ACC112 (cell line): ENCODE data around the gene TTC27.

Source experiments
- H2AFZ ChIP-seq: fragments of 200-600 bp; sonication (generic); one replicate; pipeline ENCODE4 v1.6.0; 2017; ENCODE audit warnings: antibody characterized with exemption, low read length; ENCODE audit not compliant: unreplicated experiment
- H3K27ac ChIP-seq: fragments of 200-600 bp; sonication (generic); 2 replicates; pipeline ENCODE4 v1.5.1; 2014; ENCODE audit warnings: low read depth, mild to moderate bottlenecking, antibody characterized with exemption, low read length, moderate library complexity
- H3K27me3 ChIP-seq: fragments of 200-600 bp; sonication (generic); 2 replicates; pipeline ENCODE4 v1.6.1; 2014; ENCODE audit warnings: mild to moderate bottlenecking, antibody characterized with exemption, low read length, moderate library complexity, mixed read lengths; ENCODE audit not compliant: insufficient read depth
- H3K36me3 ChIP-seq: fragments of 200-600 bp; sonication (generic); 2 replicates; pipeline ENCODE4 v1.6.1; 2016; ENCODE audit warnings: mild to moderate bottlenecking, antibody characterized with exemption, low read length, moderate library complexity, mixed read lengths; ENCODE audit not compliant: insufficient read depth
- H3K4me1 ChIP-seq: fragments of 200-600 bp; sonication (generic); one replicate; pipeline ENCODE4 v1.6.1; 2016; ENCODE audit warnings: low read length, mixed read lengths; ENCODE audit not compliant: insufficient read depth, unreplicated experiment, control insufficient read depth
- H3K4me3 ChIP-seq: fragments of 200-600 bp; sonication (generic); 2 replicates; pipeline ENCODE4 v1.5.1; 2014; ENCODE audit warnings: mild to moderate bottlenecking, low read depth, low read length
- H3K79me2 ChIP-seq: fragments of 200-600 bp; sonication (generic); one replicate; pipeline ENCODE4 v1.6.0; 2016; ENCODE audit warnings: low read length; ENCODE audit not compliant: control insufficient read depth, unreplicated experiment, insufficient read depth

TTC27 gene

DNA sequence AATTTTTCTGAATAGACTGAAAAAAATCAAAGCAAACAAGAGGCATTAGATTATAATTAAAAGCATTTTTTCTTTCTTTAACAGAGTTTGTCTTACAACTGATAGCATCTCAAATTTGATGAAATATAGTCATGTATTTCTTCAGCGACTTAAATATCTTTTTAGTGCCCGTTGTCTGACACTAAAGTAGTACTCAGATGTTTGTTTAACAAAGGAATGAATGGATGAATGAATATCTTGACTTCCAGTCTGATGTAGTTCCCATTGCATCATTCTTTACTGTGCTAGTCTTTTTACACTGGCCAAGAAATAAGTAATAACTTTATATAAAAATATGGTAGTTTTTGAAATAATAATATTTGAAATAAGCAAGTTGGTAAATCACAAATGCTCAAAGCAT lies 111.1 kb downstream of the TTC27 start:
- Histone ChIP-seq H3K79me2 (no peaks in the 10 kb centered on the region), H2AFZ (no peak overlapping the region), H3K4me1 (no peaks in the 10 kb centered on the region), H3K27ac (no peak overlapping the region), H3K36me3 (no peaks in the 10 kb centered on the region; the same call in 1 of the 2 replicates), H3K27me3 (no peaks in the 10 kb centered on the region), H3K4me3 (no peak overlapping the region)

DNA sequence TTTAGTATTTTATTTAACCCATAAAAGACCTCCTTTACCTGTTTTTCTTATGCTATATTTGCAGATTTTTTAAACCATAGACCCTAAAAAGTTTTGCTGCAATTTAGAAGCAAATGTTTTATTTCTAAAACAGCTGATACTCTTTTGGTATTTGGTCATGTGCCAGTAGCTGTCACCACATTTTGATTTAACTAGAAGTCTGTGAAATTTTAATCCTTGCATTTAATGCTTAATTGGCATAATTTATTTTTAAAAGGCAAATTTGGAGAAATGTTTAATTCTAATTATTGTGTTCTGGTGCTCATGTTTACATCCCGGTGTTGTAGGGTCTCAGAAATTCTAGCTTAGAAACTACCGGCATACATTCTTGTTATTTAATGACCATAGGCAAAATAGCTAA lies 111.8 kb downstream of the TTC27 start:
- Histone ChIP-seq H2AFZ (no peak overlapping the region), H3K36me3 (no peaks in the 10 kb centered on the region; the same call in 1 of the 2 replicates), H3K27ac (no peak overlapping the region), H3K4me1 (no peaks in the 10 kb centered on the region), H3K27me3 (no peaks in the 10 kb centered on the region), H3K79me2 (no peaks in the 10 kb centered on the region), H3K4me3 (no peak overlapping the region)

DNA sequence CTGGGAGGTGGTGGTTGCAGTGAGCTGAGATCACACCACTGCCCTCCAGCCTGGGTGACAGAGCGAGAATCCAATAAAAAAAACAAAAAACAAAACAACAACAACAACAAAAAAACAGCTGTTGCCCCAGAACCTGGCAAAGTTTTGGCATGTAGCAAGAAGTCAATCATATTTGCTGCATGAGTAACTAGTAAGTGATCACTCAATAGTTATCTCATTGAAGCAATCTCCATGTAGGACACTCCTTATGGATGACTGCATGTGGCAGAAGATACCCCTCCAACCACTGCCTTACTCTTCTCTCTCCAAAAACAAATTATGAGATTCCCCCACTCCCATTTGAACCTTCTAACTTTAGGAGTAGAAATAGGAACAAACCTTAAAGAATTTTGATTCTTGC lies 113.7 kb downstream of the TTC27 start:
- H2AFZ ChIP-seq: no peak overlapping the region

DNA sequence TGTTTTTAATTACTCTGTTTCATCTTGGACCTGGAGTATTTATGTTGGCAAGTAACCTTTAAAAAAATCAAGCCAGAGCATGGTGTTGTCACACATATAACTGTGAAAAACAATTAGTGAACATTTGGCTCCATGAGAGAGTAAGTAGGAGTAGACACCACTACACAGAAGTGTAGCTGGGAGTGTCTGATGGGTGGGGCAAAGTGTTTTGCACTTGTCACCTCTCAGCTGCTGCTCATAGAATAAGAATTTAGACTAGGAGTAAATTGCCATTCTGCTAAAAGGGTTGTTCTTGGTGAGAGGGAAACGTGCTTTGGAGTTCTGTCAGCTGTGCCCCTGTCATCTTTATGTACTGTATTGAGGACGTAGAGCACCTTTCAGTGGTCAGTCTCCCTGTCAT lies 114.5 kb downstream of the TTC27 start:
- Histone ChIP-seq H2AFZ (no peak overlapping the region), H3K27me3 (no peaks in the 10 kb centered on the region), H3K36me3 (no peaks in the 10 kb centered on the region; the same call in 1 of the 2 replicates)

More for the DNA sequence above, 113.7 kb downstream of the TTC27 start:
- Histone ChIP-seq H3K4me3 (no peak overlapping the region), H3K79me2 (no peaks in the 10 kb centered on the region), H3K4me1 (no peaks in the 10 kb centered on the region), H3K27me3 (no peaks in the 10 kb centered on the region), H3K27ac (no peak overlapping the region), H3K36me3 (no peaks in the 10 kb centered on the region; the same call in 1 of the 2 replicates)

DNA sequence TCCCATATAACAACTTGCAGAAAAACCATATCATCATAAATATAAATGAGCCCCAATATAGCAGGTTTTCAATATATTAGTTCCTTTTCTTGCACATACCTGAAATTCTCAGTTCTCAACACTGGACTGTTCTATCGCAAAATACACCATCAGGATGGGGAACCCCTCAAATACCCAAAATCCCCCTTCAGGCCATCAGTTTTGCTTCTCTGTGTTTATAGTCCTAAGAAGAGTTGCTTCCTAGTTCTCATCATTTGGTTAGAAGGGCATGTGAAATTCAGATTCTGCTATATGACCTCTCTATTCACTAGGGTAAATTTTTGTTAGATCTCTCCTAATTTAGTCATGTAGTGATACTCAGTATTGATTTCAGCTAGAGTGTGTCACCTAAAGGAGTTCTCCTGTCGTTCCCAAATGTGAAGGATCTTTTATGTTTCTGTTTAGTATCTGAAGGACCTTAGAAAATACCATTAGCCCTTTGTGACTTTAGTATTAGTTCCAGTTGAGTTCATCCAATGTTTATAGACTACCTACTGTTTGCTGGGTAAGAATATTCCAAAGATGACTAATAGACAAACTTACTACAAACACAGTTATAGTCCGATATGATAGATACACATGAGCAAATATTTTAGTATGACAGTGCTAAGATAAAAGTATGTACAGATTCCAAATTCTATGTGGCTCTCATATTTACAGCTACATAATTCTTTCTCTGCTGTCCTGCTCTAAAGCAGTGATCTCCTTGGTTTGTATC lies 115.8 kb downstream of the TTC27 start:
- H3K4me3 ChIP-seq: no peak overlapping the region
- no peaks in the 10 kb centered on the region for H3K4me1 ChIP-seq
- H3K36me3 ChIP-seq: no peaks in the 10 kb centered on the region; the same call in 1 of the 2 replicates
- no peaks in the 10 kb centered on the region for H3K27me3 ChIP-seq
- no peak overlapping the region for H3K27ac ChIP-seq
- no peak overlapping the region for H2AFZ ChIP-seq
- no peaks in the 10 kb centered on the region for H3K79me2 ChIP-seq

More for the DNA sequence above, 114.5 kb downstream of the TTC27 start:
- no peak overlapping the region for H3K27ac ChIP-seq
- no peaks in the 10 kb centered on the region for H3K79me2 ChIP-seq
- no peak overlapping the region for H3K4me3 ChIP-seq
- H3K4me1 ChIP-seq: no peaks in the 10 kb centered on the region

DNA sequence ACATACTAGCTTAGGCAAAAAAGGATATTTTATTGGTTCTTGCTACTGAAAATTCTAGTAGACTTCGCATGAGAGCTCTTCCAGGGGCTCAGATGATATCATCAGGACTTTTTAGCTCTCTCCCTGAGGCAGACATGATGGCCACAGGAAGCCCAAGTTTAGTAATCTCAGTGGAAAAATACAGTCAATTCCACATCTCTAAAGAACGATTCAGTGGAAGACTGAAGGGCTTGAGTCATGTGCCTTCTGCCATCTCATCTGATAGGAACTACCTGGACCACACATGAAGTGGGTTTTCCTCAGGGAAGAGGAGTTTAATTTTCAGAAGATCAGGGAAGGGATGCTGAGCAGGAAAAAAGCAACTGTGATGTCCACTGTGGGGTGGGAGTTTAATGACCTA lies 117.3 kb downstream of the TTC27 start:
- Histone ChIP-seq H2AFZ (no peak overlapping the region), H3K27me3 (no peaks in the 10 kb centered on the region), H3K4me3 (no peak overlapping the region), H3K36me3 (peaks cover under 1% of the 10 kb centered on the region), H3K4me1 (no peaks in the 10 kb centered on the region), H3K27ac (no peak overlapping the region), H3K79me2 (no peaks in the 10 kb centered on the region)

DNA sequence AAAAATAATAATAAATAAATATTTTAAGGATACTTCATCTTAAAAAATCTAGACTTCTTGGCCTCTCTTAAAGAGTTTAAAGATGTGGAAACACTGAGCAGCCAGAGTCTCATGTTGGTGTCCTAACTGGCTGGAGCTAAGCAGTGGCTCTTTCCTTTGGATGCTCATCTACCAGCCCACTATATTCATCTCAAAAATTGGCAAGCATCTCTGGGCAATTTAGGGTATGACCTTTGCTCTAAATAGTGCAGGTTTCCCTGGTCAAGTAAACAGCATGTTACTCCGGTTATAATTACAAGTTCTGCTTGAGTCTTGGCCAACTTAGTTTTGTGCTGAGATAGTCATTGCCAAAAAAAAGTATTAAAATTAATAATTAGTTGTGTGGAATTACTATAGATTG lies 117.8 kb downstream of the TTC27 start:
- H3K4me3 ChIP-seq: no peak overlapping the region
- H2AFZ ChIP-seq: no peak overlapping the region
- H3K36me3 ChIP-seq: peaks cover 5% of the 10 kb centered on the region
- no peaks in the 10 kb centered on the region for H3K4me1 ChIP-seq
- no peaks in the 10 kb centered on the region for H3K27me3 ChIP-seq
- H3K79me2 ChIP-seq: no peaks in the 10 kb centered on the region
- no peak overlapping the region for H3K27ac ChIP-seq

DNA sequence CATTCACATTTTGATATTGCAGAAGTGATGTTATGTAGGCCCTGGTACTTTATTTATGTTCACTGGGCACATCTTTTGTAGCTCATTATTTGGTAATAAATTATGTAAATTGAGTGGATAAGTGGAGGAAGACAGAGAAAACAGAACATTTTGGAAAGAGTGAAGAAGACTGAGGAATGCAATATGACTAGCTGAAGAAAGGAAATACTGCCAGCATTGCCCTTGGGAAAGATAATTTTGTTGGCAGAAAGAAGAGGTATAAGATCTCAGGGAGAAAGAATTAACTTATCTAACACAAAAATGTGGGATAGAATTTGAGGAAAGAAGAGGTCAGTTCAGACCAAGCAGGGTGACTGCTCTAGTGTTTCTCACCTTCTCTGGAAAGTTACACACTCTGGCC lies 118.8 kb downstream of the TTC27 start:
- H3K79me2 ChIP-seq: no peaks in the 10 kb centered on the region
- H2AFZ ChIP-seq: no peak overlapping the region
- peaks cover 8% of the 10 kb centered on the region for H3K36me3 ChIP-seq
- no peaks in the 10 kb centered on the region for H3K4me1 ChIP-seq
- no peak overlapping the region for H3K4me3 ChIP-seq
- H3K27ac ChIP-seq: no peak overlapping the region
- no peaks in the 10 kb centered on the region for H3K27me3 ChIP-seq

DNA sequence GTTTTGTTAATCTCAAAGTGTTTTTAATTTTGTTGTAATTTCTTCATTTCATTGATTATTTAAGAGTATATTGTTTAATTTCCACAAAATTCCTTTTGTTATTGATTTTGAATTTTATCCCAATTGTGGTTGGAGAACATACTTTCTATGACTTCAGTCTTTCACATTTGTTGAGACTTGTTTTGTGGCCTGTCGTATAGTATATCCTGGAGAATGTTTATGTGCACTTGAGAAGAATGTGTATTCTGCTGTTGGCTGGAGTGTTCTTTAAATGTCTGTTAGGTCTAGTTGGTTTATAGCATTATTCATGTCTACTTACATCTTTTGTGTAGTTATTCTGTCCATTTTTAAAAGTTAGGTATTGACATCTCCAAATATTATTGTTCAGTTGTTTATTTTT lies 120.3 kb downstream of the TTC27 start:
- Histone ChIP-seq H3K27ac (no peak overlapping the region), H3K79me2 (no peaks in the 10 kb centered on the region), H3K4me1 (no peaks in the 10 kb centered on the region), H2AFZ (no peak overlapping the region), H3K36me3 (peaks cover 8% of the 10 kb centered on the region), H3K4me3 (no peak overlapping the region), H3K27me3 (no peaks in the 10 kb centered on the region)

DNA sequence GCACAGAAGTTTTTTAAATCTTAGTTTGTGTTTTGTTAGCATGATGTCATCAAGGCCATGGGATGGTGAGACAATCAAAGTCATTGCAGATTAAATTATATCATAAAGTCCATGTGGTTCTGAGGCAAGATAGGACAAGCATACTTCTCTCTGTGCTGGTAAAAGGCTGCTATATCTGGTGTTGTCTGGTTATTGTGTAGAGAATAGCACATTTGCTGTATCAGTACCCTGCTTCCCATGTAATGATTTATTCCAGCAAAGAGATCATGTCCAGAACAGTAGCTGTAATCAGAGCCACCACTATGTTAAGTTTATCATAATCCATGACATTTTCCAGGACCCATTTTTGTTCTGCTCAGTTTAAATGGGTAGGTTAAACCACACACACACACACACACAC lies 123.0 kb downstream of the TTC27 start:
- no peaks in the 10 kb centered on the region for H3K79me2 ChIP-seq
- H3K4me3 ChIP-seq: no peak overlapping the region
- no peak overlapping the region for H3K27ac ChIP-seq
- no peaks in the 10 kb centered on the region for H3K27me3 ChIP-seq
- H2AFZ ChIP-seq: no peak overlapping the region
- H3K4me1 ChIP-seq: no peaks in the 10 kb centered on the region
- H3K36me3 ChIP-seq: peaks cover 9% of the 10 kb centered on the region

DNA sequence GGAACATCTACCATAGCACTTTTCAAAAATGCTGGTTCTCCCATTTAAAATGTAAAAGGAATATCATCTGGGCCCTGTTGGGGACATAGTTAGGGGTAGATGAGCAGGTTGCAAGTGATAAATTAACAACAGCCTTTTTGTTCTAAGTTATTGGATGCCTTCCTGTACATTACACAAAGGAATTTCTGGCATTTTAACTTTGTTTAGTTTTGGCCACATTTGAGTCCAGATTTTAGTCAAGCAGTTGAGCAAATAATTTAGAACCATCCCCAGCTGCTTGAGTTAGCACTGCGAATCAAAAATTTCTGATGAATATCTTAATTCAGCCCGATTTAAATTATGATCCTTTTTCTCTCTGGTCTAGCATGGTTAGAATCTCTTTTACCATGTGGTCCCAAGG lies 124.4 kb downstream of the TTC27 start:
- Histone ChIP-seq H3K27me3 (no peaks in the 10 kb centered on the region), H3K27ac (no peak overlapping the region), H3K36me3 (peaks cover 12% of the 10 kb centered on the region), H3K4me3 (no peak overlapping the region), H2AFZ (no peak overlapping the region), H3K4me1 (peaks cover 8% of the 10 kb centered on the region), H3K79me2 (no peaks in the 10 kb centered on the region)
